ENCODE measurements around the gene MACIR.

GRCh38 chr5:103224894-103225246 is 33.7 kb upstream of the MACIR start:
- TF ChIP-seq CTCF (IDR thresholded peaks at IDR 0.05) (no peak), POLR2AphosphoS5 (IDR thresholded peaks at IDR 0.05) (no peak)
